Effector memory CD4-positive, alpha-beta T cell (primary cell): Measurements from ENCODE around the gene VSTM2A.

ENCODE experiments used
- DNase-seq, 3 donors: peaks; one replicate each; pipeline ENCODE4 v3.0.0-alpha.2; 2020
- H3K27ac ChIP-seq: 2 replicates; pipeline ENCODE4 v1.7.0; 2013; ENCODE audit warnings: mild to moderate bottlenecking, low read length, moderate library complexity; ENCODE audit not compliant: insufficient read depth, poor library complexity, severe bottlenecking
- H3K27me3 ChIP-seq: replicated peaks from 2 replicates; pipeline ENCODE4 v1.7.0; 2013; ENCODE audit warnings: mild to moderate bottlenecking, low read length; ENCODE audit not compliant: insufficient read depth, control insufficient read depth, poor library complexity, severe bottlenecking
- H3K36me3 ChIP-seq: 2 replicates; pipeline ENCODE4 v1.7.0; 2013; ENCODE audit warnings: mild to moderate bottlenecking, low read length, moderate library complexity; ENCODE audit not compliant: control insufficient read depth, insufficient read depth
- H3K4me1 ChIP-seq: 2 replicates; pipeline ENCODE4 v1.7.0; 2013; ENCODE audit warnings: low read length, mild to moderate bottlenecking; ENCODE audit not compliant: control insufficient read depth, insufficient read depth, poor library complexity, severe bottlenecking
- H3K4me3 ChIP-seq: 2 replicates; pipeline ENCODE4 v1.7.0; 2013; ENCODE audit warnings: low read length, low read depth, mild to moderate bottlenecking; ENCODE audit not compliant: insufficient read depth, poor library complexity, severe bottlenecking
- H3K9me3 ChIP-seq: 2 replicates; pipeline ENCODE4 v1.7.0; 2013; ENCODE audit warnings: mild to moderate bottlenecking, low read length, moderate library complexity; ENCODE audit not compliant: control insufficient read depth

The VSTM2A gene

DNA sequence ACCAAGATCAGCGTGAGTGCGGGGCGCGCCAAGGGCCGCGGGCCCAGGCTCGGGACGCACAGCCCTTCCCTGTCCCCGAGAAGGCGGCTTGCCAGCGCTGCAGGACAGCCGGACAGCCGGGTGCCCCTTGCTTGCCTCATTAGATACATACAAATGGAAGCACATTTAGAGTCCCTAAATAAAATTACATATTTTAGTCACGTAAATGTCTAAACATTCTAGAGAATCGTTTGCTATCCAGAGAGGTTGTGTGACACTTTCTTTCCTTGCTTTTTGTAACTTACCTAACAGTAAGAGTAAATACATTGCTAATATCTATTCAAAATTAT is 4.8 kb downstream of the VSTM2A start:
- peaks cover 12% of the 10 kb centered on the region for H3K27me3 ChIP-seq
- no peaks in the 10 kb centered on the region for H3K36me3 ChIP-seq
- no peaks in the 10 kb centered on the region for H3K4me1 ChIP-seq
- no peak for DNase-seq
- H3K27ac ChIP-seq, result no peak overlapping the region
- no peak overlapping the region for H3K4me3 ChIP-seq
- H3K9me3 ChIP-seq, result no peaks in the 10 kb centered on the region

DNA sequence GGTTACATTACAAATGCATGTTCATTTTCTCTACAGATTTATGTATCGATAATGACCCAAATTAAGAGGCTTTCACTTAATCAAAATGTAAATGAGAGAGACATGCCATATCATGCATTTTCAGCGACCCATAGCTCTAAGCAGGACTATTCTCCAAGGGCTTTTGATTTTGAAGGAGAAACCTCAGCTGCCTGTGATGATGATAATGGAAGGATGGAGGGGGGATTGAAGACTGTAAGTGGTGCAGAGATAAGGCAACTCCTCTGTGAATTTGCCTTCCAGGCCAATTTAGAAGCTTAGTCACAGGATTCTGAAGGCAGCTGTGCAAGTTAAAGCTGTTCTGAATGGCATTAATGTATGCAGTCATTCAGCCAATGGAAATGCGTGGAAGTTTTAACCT is 8.3 kb downstream of the VSTM2A start:
- H3K36me3 ChIP-seq, result no peaks in the 10 kb centered on the region
- H3K4me1 ChIP-seq, result no peaks in the 10 kb centered on the region
- DNase-seq, result no peak
- H3K27me3 ChIP-seq, result peaks cover 2% of the 10 kb centered on the region
- no peaks in the 10 kb centered on the region for H3K9me3 ChIP-seq
- no peak overlapping the region for H3K27ac ChIP-seq
- no peak overlapping the region for H3K4me3 ChIP-seq

DNA sequence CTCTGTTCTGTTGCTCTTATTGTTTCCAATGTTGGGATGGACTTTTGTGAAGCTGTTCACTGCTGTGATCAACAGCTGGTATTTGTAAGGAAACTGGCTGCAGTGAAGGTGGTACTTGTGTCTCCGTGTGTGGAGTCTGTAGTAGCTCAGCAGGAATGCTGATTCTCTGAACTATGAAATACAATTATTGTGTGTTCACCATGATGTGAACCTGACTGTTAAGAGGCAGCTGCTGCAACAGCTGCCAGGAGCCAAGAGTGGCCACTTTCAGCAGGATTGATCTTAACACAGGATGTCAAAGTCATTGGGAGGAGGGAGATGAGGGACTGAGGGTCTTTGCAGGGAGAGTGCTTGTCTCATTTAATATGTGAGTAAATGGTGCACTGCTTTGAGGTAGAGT is 13.9 kb downstream of the VSTM2A start:
- H3K27me3 ChIP-seq, result no peaks in the 10 kb centered on the region
- no peak for DNase-seq
- H3K36me3 ChIP-seq, result no peaks in the 10 kb centered on the region
- H3K9me3 ChIP-seq, result no peaks in the 10 kb centered on the region
- H3K27ac ChIP-seq, result no peak overlapping the region
- H3K4me1 ChIP-seq, result no peaks in the 10 kb centered on the region
- no peak overlapping the region for H3K4me3 ChIP-seq

DNA sequence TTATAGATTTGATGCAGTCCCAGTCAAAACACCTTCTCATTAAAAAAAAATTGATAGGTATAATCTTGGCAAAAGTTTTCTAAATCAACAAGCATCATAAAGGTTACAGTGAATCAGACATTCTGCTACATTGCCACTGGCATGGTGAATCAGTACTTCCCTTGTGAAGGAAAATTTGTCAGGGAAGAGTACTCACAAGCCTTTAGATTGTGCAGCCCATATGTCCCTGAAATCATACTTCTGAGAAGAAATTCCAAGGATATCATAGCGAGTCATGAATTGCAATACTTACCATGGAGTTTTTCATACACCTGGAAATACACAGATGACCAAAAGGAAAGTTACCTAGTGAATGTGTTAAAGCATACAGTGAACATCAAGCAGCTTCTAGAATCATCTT is 17.2 kb downstream of the VSTM2A start:
- Histone ChIP-seq H3K9me3 (no peaks in the 10 kb centered on the region), H3K36me3 (no peaks in the 10 kb centered on the region), H3K27me3 (no peaks in the 10 kb centered on the region), H3K4me1 (no peaks in the 10 kb centered on the region), H3K4me3 (no peak overlapping the region), H3K27ac (no peak overlapping the region)
- DNase-seq, result no peak

DNA sequence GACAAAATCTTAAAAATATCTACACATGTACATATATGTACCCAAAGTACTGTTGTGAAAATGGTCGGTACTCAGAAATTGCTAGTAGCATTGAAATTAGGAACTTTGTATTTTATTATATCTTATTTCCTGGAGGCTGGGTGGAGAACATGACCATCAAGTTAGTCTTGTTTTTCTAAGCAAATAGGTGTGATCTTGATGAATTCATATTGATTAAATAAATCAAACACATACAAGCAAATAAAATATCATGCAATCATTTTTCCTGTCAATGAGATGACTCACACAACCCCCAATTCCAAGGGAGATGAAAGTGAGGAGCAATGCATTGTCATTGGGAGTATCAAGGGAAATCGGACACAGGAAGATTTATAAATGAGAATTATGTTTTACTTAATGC is 18.0 kb downstream of the VSTM2A start:
- Histone ChIP-seq H3K4me3 (no peak overlapping the region), H3K36me3 (no peaks in the 10 kb centered on the region), H3K9me3 (no peaks in the 10 kb centered on the region), H3K4me1 (no peaks in the 10 kb centered on the region), H3K27me3 (no peaks in the 10 kb centered on the region), H3K27ac (no peak overlapping the region)
- no peak for DNase-seq

DNA sequence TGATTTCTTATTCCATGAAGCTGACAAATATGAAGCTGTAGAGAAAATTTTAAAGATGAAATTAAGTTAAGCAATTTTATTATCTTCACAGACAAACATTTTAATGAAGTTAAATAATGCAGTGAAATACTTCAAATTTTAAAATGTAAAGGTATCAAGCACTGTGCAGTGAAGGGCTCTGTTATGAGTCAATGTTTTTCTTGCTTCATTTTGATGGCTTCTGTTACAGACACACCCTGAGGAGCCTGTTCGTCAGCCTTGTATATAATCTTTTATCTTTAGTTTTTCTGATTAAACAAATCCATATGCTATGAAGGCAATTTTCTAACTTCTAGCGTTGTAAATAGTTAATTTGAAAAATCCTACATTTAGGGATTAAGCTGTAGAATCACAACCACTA is 18.5 kb downstream of the VSTM2A start:
- Histone ChIP-seq H3K4me3 (no peak overlapping the region), H3K36me3 (no peaks in the 10 kb centered on the region), H3K9me3 (no peaks in the 10 kb centered on the region), H3K4me1 (no peaks in the 10 kb centered on the region), H3K27ac (no peak overlapping the region), H3K27me3 (no peaks in the 10 kb centered on the region)
- no peak for DNase-seq

DNA sequence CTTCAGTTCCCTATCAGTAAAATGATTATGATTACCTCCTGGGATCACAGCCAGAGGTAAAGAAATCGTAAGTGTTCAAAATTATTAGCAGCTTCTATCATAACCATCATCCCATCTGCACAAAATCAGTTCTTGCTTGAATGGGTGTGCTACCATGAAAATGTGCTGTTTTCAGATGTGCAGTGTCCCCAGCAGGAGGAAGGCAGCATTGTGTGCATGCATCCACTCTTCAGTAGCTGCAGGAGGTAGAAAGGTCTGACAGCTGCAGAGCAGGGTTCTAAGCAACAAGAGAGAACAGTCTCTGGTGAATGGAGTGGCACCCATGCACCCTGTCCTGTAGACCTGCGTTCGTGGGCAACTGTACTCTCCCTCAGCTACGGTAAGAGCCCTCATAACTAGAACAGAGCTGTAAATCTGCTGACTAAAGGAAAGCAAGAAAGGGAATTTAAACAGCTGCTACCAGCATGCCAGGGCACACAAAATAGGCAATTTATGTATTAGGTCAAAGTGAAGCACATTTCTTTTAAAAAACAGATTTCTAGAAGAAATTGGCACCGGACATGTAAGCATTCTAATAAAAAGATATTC is 21.2 kb downstream of the VSTM2A start:
- no peak overlapping the region for H3K27ac ChIP-seq
- no peaks in the 10 kb centered on the region for H3K36me3 ChIP-seq
- no peak for DNase-seq
- H3K27me3 ChIP-seq, result no peaks in the 10 kb centered on the region
- no peak overlapping the region for H3K4me3 ChIP-seq
- H3K4me1 ChIP-seq, result no peaks in the 10 kb centered on the region
- no peaks in the 10 kb centered on the region for H3K9me3 ChIP-seq

DNA sequence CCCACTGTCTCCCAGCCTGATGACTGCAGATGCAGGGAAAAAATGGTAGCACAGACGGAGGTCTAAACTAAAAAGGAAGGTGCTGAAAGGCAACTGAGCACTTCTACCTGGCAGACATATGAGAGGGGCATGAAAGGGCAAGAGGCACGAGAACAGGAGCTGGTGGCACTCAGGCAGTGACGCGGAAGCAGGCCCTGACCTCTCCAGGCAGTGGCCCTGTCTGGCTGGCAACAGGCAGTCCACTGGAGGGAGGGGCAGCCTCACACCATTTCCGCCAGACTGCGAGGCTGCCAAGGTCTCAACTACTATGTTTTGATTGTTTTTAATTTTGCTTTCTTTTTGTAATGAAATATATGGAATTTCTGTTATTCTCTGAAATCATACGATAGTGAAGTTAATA is 23.3 kb downstream of the VSTM2A start:
- Histone ChIP-seq H3K36me3 (no peaks in the 10 kb centered on the region), H3K9me3 (no peaks in the 10 kb centered on the region), H3K4me3 (no peak overlapping the region), H3K27me3 (no peaks in the 10 kb centered on the region), H3K4me1 (no peaks in the 10 kb centered on the region), H3K27ac (no peak overlapping the region)
- no peak for DNase-seq

DNA sequence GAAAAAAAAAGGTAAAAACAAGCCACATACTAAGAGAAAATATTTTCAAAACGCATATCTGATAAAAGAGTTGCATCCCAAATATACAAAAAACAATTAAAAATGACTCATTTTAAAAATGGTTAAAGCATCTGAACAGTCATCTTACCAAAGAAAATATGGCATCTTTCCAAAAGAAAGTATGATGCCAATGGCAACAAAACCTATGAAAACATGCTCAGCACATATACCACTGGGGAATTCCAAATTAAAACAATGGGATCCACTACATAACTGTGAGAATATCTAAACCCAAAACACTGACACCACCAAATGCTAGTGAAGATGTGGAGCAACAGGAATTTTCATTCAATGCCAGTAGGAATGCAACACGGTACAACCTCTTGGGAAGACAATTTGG is 39.3 kb downstream of the VSTM2A start:
- Histone ChIP-seq H3K36me3 (no peaks in the 10 kb centered on the region), H3K9me3 (no peaks in the 10 kb centered on the region), H3K27ac (no peak overlapping the region), H3K4me3 (no peak overlapping the region), H3K4me1 (no peaks in the 10 kb centered on the region), H3K27me3 (no peaks in the 10 kb centered on the region)
- no peak for DNase-seq

DNA sequence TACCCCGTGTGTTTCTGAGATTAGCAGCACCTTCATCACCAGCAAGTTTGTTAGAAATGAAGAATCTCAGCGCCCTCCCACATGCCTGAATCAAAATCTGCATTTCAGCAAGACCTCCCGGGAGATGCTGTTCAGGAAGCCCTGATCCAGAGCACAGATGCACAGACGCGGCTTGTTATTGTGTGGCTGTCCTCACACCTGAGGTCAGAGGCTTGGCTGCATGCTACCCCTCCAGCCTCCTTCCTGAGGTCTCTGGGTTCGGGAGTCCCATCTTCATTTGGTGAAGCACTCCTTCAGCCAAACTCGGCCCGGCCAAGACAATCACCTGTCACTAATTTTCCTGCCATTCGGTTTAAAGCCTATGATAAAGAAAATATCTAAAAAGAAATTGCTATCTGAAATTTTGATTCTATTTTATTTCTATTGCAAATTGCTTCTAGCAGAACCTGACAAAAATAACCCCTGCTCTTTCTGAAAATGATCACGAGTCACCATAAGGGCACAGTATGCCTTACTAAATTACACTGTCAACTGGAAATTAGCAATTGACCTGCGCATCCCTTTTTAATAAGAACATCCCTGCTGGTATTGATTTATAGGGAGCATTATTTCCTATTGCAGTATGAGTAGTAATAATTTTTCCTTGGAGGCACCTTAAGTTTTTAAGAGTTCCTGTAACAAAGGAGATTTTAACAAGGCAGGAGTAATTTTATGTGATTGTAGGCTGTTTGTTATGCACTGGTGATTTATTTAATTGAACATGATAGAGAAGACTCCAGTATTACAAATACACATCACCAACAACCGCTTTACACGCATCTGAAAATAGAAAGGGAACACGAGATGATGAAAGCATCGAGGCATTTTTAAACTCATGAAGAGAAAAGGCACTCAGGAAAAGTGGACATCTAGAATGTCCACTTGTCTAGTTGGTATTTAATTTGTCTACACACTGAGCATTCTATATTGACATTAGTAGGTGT is 49.5 kb downstream of the VSTM2A start:
- no peak overlapping the region for H3K4me3 ChIP-seq
- no peaks in the 10 kb centered on the region for H3K27me3 ChIP-seq
- H3K4me1 ChIP-seq, result no peaks in the 10 kb centered on the region
- H3K9me3 ChIP-seq, result no peaks in the 10 kb centered on the region
- DNase-seq, result no peak
- H3K36me3 ChIP-seq, result no peaks in the 10 kb centered on the region
- H3K27ac ChIP-seq, result no peak overlapping the region
